PFSK-1 (cell line): Measurements from ENCODE around the gene PSMA3.

Experiments
- FOXP2 ChIP-seq: optimal IDR thresholded peaks from 2 replicates; pipeline ENCODE3; 2011; ENCODE audit warnings: borderline replicate concordance, control low read depth, inconsistent platforms; ENCODE audit not compliant: insufficient read depth; ENCODE audit errors: extremely low read length, extremely low read depth
- POLR2AphosphoS5 ChIP-seq: IDR thresholded peaks from 2 replicates; pipeline ENCODE4 v1.6.1; 2012; ENCODE audit warnings: low read depth, mild to moderate bottlenecking, control low read depth, low read length, moderate library complexity
- REST ChIP-seq, 2 experiments: IDR thresholded peaks; 2 replicates each; pipeline versions ENCODE4 v1.6.1 to v1.8.0; 2011 to 2012; ENCODE audit warnings: low read depth in 2 of 2, low read length in 2 of 2, control low read depth in 1 of 2, inconsistent platforms in 1 of 2, mild to moderate bottlenecking in 1 of 2, moderate library complexity in 1 of 2; ENCODE audit not compliant: insufficient read depth in 1 of 2
- SIN3A ChIP-seq: IDR thresholded peaks from 2 replicates; pipeline ENCODE4 v1.6.1; 2012; ENCODE audit warnings: mild to moderate bottlenecking, low read length, moderate library complexity, borderline replicate concordance; ENCODE audit not compliant: insufficient read depth
- TAF1 ChIP-seq: IDR thresholded peaks from 2 replicates; pipeline ENCODE4 v1.6.1; 2012; ENCODE audit warnings: low read length, control low read depth, borderline replicate concordance; ENCODE audit not compliant: insufficient read depth

The PSMA3 gene

GRCh38 chr14:58258156-58258555 lies 13.5 kb downstream of the PSMA3 start:
- TF ChIP-seq TAF1 (no peak), POLR2AphosphoS5 (no peak), FOXP2 (no peak), REST (IDR thresholded peaks at IDR 0.05; ENCODE audit: insufficient read depth in 1 of 2, low read depth in 2 of 2, low read length in 2 of 2) (no peak), SIN3A (no peak)

GRCh38 chr14:58262005-58262404 lies 17.4 kb downstream of the PSMA3 start:
- 0 out of 2 replicates have a peak, but pooled peaks have one; percentile 11 for TF ChIP-seq POLR2AphosphoS5

- TF ChIP-seq TAF1: no peak
- no peak for TF ChIP-seq FOXP2
- no peak for TF ChIP-seq REST (IDR thresholded peaks at IDR 0.05; ENCODE audit: insufficient read depth in 1 of 2, low read depth in 2 of 2, low read length in 2 of 2)
- TF ChIP-seq SIN3A: no peak
- no peak; the same call in 1 of the 2 replicates for TF ChIP-seq POLR2AphosphoS5
Measured at GRCh38 chr14:58265401-58265800, 20.8 kb downstream of the PSMA3 start.

GRCh38 chr14:58270628-58271027 lies 26.0 kb downstream of the PSMA3 start:
- TF ChIP-seq POLR2AphosphoS5 (no peak), SIN3A (no peak), FOXP2 (no peak), TAF1 (no peak), REST (IDR thresholded peaks at IDR 0.05; ENCODE audit: insufficient read depth in 1 of 2, low read depth in 2 of 2, low read length in 2 of 2) (no peak)

- TF ChIP-seq FOXP2: no peak
- TF ChIP-seq REST (IDR thresholded peaks at IDR 0.05; ENCODE audit: insufficient read depth in 1 of 2, low read depth in 2 of 2, low read length in 2 of 2): no peak
- no peak for TF ChIP-seq POLR2AphosphoS5
- TF ChIP-seq TAF1: no peak
- TF ChIP-seq SIN3A: no peak
Measured at GRCh38 chr14:58272588-58273372, 28.1 kb downstream of the PSMA3 start.
